HEK293T (cell line): Measurements from ENCODE around the gene UBAP2.

Experiments
- ARNT ChIP-seq: fragments of 450-650 bp; IDR thresholded peaks from 2 replicates; pipeline ENCODE4 v1.6.1; 2017; ENCODE audit warnings: mild to moderate bottlenecking
- BHLHE40 ChIP-seq: fragments of 450-650 bp; IDR thresholded peaks from 2 replicates; pipeline ENCODE4 v1.6.1; 2016; ENCODE audit warnings: mild to moderate bottlenecking, moderate library complexity, borderline replicate concordance
- CTBP1 ChIP-seq: fragments of 450-650 bp; IDR thresholded peaks from 2 replicates; pipeline ENCODE4 v1.6.1; 2016; ENCODE audit warnings: borderline replicate concordance
- ELF4 ChIP-seq: fragments of 450-650 bp; IDR thresholded peaks from 2 replicates; pipeline ENCODE4 v1.6.1; 2017; ENCODE audit warnings: antibody characterized with exemption
- FOXA1 ChIP-seq: fragments of 450-650 bp; IDR thresholded peaks from 2 replicates; pipeline ENCODE4 v1.6.1; 2016; ENCODE audit warnings: mild to moderate bottlenecking
- L3MBTL2 ChIP-seq: fragments of 450-650 bp; conservative IDR thresholded peaks from 2 replicates; pipeline ENCODE4 v1.6.1; 2016; ENCODE audit warnings: mild to moderate bottlenecking
- LEF1 ChIP-seq: fragments of 450-650 bp; IDR thresholded peaks from 2 replicates; pipeline ENCODE4 v1.6.1; 2017; ENCODE audit warnings: mild to moderate bottlenecking, borderline replicate concordance
- PKNOX1 ChIP-seq: fragments of 450-650 bp; IDR thresholded peaks from 2 replicates; pipeline ENCODE4 v1.6.1; 2016
- SP1 ChIP-seq: fragments of 450-650 bp; IDR thresholded peaks from 2 replicates; pipeline ENCODE4 v1.6.1; 2017
- SUZ12 ChIP-seq: fragments of 450-650 bp; IDR thresholded peaks from 2 replicates; pipeline ENCODE4 v1.6.1; 2016; ENCODE audit warnings: mild to moderate bottlenecking

- TF ChIP-seq SP1 (no peak), BHLHE40 (no peak), ELF4 (no peak), SUZ12 (no peak), L3MBTL2 (no peak), ARNT (no peak), PKNOX1 (no peak), FOXA1 (no peak), LEF1 (no peak), CTBP1 (no peak)
Observed at GRCh38 chr9:34065541-34065940, 16.9 kb upstream of the UBAP2 start.
